Activated CD8-positive, alpha-beta memory T cell treated with anti-CD3 and anti-CD28 coated beads, Interleukin-2, amount 50 U/mL, for 4 hours (primary cell): ENCODE measurements around the gene DTX4.

ENCODE experiments used
- DNase-seq: peaks from one replicate; pipeline ENCODE4 v3.0.0-alpha.2; 2020

The DTX4 gene

DNA sequence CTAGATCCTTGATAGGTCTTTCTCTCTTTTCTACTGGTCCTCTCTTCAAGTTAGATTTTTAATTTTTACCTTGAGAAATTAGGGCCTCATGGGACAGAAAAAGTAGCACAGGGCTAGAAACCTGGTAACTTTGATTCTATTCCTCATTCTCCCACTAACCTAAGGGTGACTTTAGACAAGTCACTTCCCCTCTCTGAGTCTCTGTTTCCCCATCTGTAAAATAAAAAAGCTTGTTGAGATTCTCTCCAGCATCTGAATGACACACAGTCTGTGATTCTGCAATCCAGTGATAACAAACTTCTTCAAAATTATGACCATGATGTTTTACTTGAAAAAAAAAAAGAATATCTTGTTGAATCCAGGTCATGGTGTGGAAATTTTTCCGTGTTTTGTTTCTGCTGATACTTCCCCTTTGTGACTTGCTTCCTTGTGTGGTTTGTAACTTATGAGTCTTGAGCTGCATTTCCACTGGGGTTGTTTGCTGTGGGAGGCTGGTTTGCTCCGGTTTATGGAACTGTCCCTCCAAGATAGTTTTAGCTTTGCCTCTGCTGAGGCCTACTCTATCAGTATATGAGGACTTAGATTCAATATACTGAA is 50.6 kb downstream of the DTX4 start:
- DNase-seq: no peak

DNA sequence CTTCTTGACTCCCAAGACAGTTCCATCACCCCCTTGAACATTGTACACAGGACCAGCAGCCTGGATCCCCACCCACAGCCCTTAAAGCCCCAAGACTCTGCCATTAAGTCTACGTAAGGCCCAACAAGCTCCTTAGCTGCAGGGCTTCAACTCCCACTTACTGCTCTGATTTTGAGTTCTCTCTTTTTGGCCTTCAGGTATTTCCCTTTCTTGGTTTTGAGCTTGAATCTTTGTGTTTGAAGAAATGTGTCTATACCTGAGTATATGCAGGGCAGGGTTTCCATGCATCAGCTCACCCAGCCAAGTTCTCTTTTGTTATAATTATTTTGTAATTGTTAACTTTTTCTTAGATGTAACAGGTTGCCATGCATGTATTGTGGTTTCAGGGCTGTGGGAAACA is 51.2 kb downstream of the DTX4 start:
- DNase-seq: no peak

DNA sequence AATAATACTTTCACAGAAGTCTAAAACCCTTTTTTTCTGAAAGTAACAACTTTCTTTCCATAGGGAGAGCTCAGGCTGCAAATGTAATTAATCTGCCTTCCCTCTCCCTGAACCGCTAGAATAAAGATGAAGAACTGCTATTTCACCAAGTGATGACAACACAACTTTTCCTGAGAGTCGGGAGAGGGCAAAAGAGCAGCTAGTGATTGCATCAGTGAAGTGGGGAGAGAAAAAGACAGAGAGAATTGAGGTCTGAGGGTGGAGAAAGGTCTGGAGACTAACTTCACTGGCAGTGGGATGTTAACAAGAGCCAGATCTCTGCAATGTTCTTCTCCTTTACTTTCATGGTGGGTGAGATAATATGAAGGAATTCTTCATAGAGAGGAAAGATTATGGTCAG is 51.7 kb downstream of the DTX4 start:
- no peak for DNase-seq

DNA sequence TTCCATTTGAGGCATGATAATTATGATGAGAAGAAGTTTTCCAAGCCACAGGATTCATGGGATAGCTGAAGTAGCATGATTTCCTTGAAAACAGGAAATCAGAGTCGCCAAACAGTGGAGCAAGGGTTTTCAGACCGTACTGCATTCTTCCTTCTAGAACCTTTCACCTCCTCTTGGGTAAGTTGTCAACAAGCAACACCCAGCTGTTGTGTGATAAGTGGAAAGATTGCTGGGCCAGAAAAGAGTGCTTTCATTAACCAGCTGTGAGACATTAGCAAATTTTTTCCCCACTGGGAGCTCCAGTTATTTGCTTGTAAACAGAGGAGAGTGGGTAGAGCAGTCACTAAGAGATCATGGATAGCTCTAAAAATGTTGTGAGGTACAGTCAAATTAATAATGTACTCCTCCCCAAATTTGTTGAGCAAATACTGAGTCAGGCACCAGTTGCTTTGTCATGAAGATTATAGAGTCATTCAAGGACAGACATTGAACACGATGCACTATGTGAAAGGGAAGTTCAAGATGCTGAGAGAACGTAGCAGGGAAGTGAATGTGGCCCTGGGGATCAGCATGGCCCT is 52.5 kb downstream of the DTX4 start:
- DNase-seq: no peak

DNA sequence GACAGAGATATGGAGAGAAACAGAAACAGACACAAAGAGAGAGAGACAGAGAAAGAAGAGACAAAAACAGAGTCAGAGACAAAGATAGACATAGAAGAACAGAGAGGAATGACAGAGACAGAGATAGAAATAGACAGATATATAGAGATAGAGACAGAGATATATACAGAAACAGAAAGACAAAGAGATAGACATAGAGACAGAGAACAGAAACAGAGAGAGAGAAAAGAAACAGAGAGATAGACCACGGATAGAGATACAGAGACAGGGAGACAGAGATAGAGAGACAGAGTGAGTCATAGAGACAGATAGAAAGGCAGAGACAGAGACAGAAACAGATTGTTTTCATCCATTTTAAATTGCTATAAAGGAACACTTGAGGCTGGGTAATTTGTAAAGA is 53.1 kb downstream of the DTX4 start:
- DNase-seq: no peak

DNA sequence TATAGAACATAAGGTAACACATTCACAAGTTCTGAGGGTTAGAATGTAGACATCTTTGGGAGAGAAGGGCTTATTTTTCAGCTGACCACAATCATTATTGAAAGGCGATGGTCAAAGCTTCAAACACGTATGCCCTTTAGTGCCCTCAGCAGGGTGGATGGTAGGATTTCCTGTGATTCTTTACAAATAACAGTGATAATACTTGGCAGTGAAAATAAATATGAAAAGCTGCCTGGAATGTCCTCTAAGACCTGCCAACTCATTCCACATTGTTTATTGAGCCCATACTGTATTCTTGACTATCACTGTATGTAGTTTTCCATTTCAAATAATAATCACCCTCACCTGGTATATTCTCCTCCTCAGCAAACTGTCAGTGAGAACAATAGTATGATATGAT is 54.5 kb downstream of the DTX4 start:
- no peak for DNase-seq

DNA sequence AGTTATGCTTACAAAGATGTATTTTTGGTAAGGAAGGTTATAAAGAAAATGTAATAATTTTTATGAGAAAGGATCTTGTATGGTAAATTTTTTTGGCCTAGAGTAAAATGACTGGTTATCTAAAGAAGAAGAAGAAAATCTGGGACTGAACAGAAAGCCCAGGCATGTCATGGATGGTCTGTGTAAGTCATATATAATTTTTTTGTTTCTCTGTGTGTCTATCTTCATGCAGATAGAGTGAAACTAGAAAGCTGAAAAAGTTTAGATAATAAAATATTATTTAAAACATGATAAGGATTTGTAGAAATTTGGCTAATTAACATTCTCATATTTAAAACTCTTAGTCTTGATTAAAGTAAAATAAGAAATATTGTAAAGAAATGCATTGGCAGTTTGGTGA is 68.4 kb downstream of the DTX4 start:
- no peak for DNase-seq

DNA sequence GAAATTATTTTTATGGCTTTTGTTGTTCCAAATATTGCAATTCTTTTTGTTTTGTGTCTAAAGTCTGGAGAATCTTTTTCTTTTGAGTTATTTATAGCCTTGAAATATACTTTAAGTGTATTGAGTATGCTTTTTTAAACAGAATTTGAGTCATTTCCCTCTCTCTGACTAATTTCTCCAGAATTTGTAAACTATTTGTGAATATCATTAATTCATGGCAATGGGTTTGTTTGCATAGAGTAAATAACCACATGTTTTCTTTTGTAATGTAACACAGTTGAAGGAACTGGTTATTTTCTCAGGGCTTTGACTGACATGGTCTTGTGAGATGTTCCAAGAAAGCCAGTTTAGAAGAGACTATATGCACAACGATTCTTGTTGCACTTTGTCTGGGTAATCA is 71.7 kb downstream of the DTX4 start:
- DNase-seq: no peak

DNA sequence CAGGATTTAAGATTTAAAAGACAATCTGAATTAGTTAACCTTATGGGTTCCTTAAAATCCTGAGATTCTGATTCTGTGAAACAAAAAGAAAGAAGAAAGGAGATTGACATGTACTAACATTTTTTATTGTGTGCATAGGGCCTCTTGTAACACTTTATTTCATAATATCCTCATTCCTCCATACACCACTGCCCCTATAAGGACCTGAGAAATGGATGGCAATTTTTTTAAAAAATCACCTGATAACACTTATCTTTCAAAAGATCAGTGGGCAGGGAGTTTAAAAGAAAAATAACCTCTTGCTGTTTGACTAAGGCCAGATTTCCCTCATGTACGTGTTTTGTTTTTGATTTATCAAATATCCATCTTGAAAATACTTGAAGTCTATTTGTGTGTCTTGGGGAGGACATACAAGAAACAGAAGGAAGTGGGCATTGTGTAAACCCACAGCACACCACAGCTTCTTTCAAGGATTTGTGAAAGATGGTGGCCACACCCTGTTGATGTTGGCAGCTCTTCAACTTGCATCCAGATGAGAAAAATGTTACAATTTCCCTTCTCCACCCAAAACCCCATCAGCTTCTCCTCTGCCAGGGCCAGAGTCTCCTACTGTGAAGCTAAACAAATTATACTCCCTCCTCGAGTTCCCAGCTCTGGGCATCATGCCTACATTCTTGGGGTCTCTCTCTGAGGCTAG is 75.7 kb downstream of the DTX4 start:
- no peak for DNase-seq

DNA sequence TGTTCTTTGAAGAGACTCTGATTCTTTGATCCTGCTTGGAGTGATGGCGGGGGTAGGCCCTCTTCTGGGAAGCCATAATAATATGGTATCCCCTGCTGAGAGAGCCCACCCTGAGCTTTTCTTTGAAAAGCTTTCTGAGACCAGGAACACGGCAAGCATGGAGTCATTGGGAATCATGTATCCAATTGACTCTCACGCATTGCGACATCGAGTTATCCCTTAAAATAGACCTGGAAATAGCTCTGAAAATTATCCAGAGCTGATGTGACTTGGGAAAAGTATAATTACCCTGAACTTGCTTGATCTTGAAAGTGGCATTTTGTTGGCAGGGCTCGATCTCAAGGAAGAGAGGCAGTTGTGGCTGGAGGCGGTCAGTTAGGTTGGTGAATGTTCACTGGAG is 77.6 kb downstream of the DTX4 start:
- DNase-seq: no peak

DNA sequence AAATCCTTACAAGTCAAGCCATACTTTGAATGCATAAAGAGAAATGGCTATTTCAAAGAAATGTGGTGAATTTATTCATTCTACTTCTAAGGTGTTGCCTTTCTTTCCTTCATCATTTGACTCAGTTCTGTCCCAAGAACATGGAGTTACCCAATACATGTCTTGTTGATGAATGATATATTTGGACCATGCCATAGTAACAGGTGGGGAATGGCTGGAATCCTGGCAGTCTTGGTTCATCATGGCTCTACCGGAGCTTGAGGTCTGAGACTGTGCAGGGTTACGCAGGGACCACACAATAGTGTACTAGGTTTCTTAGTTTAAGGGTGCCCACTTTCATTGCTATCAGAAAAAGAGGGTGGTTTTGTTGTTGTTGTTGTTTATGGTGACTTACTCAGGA is 81.1 kb downstream of the DTX4 start:
- DNase-seq: no peak

DNA sequence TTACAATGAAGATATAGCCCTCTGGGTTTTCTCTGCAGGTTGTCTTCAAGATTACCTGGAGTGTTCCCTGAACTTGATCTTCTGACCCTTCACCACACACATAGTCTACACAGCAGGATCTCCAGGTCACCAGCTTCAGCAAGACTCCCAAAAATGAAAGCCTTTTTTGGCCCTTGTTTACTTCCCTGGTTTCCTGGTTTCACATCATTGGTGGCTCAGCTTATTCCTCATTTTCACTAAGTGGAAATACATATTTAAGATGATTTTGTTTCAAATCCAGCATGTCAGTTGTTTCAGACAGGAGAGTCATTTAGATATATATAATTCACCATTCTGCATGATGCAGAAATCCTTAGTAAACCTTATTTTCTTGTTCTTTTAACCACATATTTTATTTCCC is 82.4 kb downstream of the DTX4 start:
- DNase-seq: no peak

DNA sequence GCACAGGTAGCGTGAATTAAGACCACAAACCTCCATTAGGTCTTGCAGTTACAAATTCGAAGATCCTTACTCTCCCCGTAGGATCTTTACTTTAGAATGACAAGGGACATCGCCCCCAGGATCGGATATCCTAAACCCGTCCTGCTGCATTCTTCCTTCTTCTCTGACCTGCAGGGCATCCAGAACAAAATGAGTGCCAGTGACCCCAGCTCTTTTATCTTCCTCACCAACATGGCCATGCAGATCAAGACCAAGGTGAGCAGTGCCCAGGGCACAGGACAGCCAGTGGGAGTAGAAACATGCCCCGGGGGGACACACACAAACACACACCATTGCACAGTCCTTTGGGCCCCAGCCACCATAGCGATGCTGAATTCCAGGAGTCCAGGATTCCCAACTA is 83.3 kb downstream of the DTX4 start:
- DNase-seq: no peak
